Stimulated activated CD4-positive, alpha-beta T cell treated with anti-CD3 and anti-CD28 coated beads, TNF-alpha, amount 100 ng/mL, for 24 hours (primary cell): ENCODE measurements around the gene HDGFL1.

ENCODE experiments used
- DNase-seq, 3 experiments: peaks; one replicate each; pipeline ENCODE4 v3.0.0-alpha.2; 2020; ENCODE audit warnings: low read depth in 3 of 3

Gene HDGFL1

DNA sequence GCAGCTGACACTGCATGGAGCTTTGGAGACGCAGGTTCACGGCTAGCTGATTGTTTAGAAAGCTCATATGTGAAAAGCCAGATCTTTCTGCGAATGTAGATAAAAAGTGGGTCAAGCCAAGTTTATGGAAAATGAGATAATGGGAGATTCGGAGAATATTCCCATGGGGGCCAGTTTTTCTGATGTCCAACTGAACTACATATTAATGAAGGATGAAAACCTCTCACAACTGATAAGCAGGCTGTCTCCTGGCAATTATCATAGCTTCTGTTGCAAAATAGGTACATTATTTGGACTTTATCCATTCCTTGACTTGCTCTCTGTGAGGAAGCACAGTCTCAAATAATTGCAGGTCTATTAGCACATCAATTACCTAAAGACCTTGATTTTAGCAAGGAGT is 21.1 kb downstream of the HDGFL1 start:
- no peak for DNase-seq

DNA sequence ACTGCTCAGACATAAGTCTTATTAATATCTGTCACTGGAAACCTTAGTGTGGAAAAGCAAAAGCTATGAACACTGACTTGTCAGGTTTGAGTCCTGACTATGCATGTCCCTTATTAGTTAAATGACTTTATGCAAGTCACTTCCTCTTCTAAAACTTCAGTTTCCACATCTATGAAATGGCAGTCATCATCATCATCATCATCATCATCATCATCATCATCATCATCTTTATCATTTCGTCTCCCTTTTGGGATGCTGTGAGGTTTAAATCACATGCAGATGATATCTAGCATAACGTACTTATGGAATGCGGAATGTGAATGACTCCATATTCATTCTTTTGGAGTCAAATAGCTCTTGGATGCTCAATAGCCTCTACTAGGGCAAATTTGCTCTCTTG is 24.5 kb downstream of the HDGFL1 start:
- DNase-seq: no peak

DNA sequence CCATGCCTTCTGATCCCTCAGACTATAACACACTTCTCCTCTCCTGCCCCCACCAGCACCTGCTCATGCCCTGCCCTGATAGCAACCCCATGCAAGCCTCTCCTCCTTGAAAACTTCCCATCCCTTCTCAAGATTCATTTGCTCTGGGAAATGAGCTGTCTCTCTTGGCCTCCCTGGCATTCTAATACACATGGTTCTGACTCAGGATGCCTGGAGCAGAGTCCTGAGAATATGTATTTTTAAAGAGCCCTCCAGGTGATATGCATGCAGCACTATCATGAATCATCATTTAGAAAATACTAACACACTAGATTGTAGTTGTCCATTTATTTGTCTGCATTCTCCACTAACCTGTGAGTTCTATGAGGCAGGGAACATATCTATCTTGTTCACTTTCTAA is 26.6 kb downstream of the HDGFL1 start:
- no peak for DNase-seq

DNA sequence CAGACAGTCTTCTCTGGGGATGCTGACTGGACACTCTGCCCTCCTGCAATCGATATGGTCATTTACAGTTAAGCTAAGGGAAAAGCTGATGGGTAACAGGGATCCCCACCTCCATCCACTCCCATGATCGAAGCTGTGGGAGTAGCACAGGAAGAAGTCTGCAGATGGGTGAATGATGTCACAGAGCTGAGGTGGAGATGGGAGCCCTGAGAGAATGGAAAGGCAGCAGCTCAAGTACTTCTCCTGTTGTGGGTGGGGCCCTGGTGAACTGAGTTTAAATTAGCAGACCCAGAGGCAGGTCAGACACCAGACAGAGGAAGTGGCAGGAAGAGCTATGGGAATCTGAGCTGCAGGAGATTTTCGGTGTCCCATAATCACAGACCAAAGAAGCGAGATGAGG is 29.0 kb downstream of the HDGFL1 start:
- no peak for DNase-seq

DNA sequence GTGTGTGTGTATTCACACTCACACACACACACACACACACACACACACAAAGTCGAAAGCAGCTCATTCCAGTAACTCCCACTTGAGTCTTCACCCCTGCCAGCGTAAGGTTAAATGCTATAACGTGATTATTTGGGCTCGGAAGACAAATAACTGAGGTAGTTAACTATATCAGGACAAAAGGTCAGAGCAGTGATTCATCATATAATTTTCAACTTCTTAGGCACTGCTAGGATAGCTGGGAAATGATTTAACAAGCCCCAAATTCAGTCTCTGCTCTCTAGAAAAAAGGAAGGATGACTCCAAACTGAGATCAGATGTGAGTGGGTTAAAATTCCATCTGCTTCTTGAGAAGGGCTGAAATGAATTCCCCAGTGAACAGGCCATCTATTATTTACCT is 30.7 kb downstream of the HDGFL1 start:
- no peak for DNase-seq

DNA sequence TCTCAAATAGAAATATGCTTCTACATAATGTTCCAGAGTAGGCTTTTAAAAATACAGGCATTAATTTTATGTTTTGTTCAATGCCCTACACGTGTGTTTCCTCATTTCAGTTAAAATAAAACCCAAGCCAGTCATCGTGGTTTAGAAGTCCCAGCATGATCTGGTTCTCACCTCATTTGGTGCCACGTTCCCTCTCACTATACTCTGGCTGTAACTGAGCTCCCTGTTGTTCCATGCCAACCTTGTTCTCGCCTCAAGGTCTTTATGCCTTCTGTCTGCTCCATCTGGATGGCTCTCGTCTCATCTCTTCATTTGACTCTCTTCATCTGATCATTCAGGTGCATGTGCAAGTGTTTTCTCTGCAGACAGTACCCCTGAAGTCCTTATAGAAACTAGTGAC is 32.6 kb downstream of the HDGFL1 start:
- DNase-seq: no peak

DNA sequence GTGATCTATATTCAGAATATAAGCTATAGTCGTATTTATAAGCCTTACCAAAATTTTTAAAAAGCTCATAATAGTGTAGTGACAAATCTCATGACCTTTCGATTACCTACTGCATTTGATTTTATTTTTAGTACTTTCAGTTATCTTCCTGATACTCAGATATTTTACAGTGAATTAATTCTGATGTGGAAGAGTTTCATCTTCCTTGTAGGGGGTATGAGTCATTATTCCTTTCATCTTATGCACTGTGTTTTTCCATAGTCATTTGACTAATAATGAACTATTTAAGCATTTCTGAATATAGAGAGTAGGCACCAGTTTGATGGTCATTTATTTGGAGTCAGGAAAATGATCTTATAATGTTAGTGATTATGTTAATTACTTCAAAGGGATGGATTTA is 36.4 kb downstream of the HDGFL1 start:
- no peak for DNase-seq

DNA sequence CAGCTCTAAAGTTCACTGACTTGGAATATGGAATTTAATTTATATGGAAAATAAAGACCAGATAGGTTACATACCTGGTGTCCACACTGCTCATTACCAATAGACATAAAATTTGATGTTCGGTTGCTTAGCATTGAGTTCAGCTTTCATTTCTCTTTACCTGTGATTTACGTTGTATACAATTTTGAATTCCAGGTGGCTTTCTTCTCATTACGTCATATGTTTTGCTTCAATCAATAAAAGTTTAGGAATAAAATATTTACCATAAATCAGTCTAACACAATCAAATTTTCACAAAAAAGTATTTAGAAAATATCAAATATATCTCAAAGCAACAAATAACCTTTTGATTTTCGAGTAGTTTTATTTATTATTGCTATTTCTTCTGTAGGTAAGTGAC is 40.8 kb downstream of the HDGFL1 start:
- DNase-seq: no peak

DNA sequence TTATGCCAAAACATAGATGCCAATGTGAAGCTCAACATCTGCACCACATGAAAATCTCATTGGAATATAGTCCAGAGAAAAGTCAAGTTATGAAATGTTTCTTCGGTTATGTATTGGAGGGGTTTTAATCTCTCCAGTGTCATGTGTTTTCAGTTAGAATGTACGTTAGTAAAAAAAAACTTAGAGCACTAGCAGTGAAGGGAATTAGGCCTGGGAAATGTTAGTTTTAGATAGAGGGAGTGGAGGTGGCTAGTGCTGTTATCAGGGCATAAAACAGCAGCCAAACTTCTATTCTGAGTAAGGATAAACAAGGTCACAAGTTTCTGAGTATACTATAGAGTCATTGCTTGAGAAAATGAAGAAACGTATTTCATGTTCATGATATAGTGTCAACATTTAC is 42.9 kb downstream of the HDGFL1 start:
- no peak for DNase-seq

DNA sequence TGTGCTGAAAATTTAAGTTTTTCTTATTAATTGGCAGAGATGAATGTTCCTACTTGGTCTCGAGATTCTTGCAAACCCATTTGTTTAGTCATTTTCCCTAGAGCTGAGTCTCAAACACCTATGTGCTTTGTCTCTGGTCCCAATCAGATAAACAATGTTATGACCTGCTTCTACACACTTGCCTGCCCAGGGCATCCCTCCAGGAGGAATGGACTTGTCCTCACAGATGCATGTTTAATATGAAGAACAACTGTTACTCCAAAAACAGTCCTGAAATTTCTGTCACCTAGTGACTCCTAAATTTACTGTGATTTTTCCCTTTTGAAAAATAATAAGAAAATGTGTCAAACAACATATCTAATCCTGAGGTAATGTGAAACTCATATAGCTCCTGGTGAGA is 43.7 kb downstream of the HDGFL1 start:
- no peak for DNase-seq

DNA sequence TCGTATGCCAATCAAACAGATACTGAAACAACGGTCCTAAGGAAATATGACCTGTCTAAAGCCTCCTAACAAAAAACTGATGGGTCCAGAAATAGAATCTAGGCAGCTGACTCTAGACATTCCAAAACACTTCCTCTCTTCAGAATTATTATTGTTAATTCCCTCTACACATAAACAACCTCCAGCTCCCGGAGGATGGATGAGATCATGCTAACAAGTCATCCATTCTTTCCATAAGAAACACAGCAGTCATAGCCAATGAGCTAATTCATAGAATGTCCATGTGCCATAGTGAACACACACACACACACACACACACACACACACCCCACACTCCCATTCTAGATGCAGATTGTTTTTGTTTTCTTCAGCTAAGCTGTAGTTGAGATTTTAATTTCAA is 44.3 kb downstream of the HDGFL1 start:
- no peak for DNase-seq

DNA sequence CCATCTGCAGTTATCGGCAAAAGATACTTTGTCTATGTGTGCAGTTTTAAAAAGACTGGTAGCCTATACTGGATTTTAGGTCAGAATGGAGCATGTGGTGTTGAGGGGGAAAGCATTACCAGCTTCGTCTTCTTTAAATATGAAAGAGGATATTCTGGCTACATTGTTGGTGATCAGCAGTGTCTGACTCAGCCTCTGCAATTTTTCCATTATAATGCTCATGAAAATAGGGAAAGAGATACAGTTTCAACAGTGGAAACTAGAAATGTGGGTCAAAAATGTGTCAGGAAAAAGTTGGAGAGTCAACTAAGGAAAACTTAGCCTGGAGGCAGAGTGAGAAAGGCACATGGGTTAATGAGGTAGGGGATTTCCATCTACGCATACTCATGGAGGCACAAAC is 45.2 kb downstream of the HDGFL1 start:
- DNase-seq: no peak

DNA sequence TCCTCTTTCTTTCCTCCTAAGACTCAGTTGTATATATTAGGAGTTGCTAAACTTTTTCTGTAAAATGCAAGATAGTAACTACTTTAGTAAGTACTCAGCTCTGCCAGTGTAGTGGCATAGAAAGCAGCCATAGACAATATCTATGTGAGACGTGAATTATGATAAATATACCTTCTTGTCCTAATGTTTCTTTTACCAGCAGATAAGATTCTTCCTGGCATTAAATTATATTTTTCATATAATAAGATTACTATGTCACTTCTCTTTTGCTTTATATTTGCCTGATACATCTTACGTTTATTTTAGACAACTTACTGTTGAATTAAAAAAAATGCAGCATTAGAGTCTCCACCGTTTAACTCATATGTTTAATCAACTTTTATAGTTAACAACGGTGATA is 51.7 kb downstream of the HDGFL1 start:
- DNase-seq: no peak
